HG02763 (cell line): ENCODE data around the gene GCAT.

Source experiments
- ATAC-seq: cut with Tn5 transposase; IDR thresholded peaks from one replicate; pipeline ENCODE4 v1.9.1; 2021; ENCODE audit warnings: mild to moderate bottlenecking, moderate library complexity; ENCODE audit not compliant: unreplicated experiment

The GCAT gene

DNA sequence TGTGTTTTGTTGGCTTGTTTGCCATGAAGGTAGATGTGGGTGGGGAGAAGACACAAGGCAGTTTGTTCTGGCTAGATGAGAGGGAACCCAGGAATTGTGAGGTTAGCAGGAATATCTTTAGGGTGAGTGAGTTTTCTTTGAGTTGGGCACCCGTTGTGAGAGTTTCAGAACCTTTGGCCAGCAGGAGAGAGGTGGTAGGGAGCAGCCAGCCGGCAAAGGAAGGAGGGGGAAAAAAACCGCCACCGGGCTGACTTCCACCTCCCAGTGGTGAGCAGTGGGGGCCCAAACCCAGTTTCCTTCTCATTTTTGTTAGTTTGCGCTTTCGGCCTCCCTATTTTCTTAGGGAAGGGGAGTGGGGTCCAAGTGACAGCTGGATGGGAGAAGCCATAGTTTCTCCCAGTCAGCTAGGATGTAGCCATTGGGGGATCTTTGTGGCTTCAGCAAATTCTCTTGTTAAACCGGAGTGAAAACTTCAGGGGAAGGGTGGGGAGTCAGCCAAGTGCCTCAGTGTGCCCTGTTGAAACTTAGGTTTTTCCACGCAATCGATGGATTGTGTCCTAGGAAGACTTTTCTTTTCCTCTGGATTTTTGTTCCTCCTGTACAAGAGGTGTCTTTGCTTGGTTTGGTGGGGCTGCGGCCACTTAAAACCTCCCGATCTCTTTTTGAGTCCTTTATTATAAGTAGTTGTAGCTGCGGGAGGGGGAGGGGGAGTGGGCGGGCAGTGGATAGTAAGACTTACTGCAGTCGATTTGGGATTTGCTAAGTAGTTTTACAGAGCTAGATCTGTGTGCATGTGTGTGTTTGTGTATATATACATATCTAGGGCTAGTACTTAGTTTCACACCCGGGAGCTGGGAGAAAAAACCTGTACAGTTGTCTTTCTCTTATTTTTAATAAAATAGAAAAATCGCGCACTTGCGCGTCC lies 1.1 kb upstream of the GCAT start:
- ATAC-seq, result no peak

DNA sequence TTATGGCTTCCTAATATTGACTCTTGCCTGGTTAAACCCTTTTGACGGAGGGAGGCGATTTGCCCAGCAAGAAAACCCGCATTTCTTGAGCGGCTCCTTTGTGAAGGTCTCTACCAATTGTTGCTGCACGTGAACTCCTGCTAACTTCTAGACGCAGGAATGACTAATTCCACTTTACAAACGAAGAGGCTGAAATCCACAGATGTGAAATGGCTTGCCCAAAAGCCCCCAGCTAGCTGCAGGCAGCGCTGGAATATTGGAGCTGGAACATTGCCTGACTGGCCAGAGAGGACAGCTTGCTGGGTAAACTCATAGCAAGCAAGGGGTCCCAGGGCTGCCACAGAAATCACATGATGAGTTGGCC lies 542 bp downstream of the GCAT start:
- ATAC-seq, result no peak

DNA sequence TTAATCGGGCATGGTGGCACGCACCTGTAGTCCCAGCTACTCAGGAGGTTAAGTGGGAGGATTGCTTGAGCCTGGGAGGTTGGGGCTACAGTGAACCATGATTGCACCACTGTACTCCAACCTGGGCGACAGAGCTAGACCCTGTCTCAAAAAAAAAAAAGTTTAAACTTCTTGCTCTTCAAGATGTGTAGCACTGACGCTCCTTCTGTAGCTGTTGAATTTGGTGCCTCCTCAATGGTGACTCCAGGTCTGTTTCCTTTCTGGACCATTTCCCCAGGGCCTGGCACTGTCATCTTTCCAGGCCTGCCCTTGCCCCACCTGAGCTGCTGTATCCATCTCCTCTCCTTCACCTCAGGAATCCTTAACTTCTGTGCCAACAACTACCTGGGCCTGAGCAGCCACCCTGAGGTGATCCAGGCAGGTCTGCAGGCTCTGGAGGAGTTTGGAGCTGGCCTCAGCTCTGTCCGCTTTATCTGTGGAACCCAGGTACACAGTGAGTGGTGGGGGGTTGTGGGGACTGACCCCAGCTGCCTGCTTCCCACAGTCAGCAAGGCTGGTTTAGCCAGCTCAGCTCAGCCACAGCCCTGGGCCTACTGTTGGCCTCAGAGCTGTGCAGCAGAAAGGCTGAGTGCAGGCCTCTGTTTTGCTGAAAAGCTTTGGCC lies 2.1 kb downstream of the GCAT start:
- ATAC-seq, result no peak

DNA sequence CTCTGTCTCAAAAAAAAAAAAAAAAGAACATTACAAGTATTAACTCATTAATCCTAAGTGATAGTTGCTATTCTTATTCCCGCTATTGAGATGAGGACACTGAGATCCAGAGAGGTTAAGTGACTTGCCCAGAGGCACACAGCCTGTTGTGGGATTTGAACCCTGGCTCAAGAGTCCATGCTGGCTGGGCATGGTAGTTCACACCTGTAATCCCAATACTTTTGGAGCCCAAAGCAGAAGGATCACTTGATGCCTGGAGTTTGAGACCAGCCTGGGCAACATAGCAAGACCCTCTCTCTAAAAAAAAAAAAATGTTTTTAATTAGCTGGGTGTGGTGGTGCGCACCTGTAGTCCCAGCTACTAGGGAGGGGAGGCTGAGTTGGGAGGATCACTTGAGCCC lies 4.1 kb downstream of the GCAT start:
- ATAC-seq, result no peak

DNA sequence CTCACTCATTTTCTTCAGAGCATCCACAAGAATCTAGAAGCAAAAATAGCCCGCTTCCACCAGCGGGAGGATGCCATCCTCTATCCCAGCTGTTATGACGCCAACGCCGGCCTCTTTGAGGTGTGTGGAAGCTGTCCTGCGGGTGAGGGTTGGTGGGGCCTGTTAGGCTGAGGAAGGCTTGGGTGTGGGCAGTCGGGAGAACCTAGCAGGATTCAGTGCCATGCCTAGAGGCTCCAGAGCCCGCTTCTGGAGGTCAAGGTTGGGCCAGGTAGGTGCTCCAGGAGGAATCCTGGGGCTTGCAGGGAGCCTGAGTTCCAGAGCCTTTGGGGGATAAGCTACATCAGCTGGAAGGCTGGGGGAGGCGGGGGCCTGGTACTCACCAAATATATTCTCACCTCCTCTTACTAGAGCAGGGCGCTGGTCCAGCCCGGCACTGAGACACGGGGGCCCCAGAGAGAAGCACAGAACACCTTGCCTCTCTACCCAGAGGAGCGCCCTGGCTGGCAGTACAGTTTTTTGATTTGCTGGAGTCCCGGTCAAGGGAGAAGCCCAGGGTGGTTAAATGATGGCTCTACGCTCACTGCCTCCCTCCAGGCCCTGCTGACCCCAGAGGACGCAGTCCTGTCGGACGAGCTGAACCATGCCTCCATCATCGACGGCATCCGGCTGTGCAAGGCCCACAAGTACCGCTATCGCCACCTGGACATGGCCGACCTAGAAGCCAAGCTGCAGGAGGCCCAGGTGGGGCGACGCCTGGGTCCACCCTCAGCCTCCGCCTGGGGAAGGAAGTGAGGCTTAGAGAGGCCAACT lies 5.3 kb downstream of the GCAT start:
- ATAC-seq, result no peak

DNA sequence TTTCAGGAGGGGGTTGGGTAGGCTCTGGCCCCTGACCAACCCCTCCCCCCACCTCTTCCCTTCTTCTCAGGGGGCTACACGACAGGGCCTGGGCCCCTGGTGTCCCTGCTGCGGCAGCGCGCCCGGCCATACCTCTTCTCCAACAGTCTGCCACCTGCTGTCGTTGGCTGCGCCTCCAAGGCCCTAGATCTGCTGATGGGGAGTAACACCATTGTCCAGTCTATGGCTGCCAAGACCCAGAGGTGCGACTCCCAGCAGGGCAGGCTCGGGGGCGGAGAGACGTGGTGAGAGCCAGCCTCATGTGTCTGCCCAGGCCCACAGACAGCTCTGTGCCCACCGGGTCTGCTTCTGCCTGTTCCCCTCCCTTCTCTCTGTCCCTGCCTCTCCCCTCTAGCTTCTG lies 7.9 kb downstream of the GCAT start:
- no peak for ATAC-seq

DNA sequence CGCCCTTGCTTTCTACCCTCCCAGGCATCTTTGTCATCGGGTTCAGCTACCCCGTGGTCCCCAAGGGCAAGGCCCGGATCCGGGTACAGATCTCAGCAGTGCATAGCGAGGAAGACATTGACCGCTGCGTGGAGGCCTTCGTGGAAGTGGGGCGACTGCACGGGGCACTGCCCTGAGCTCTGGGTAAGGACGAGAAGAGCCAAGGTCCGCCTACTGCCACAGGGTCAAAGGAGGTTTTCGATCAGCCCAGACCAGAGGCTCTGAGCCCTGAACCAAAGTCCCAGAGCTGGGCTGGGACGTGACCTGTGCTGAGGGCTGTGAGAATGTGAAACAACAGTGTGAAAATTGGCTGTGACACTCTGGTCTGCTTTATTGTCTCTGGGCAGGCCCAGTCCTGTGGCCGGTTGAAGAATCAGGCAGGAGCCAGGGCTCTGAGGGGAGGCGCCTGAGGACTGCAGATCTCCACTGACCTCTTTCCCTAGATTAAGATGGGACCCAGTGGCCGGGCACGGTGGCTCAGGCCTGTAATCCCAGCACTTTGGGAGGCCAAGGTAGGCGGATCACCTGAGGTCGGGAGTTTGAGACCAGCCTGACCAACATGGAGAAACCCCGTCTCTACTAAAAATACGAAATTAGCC lies 8.9 kb downstream of the GCAT start:
- ATAC-seq, result no peak

DNA sequence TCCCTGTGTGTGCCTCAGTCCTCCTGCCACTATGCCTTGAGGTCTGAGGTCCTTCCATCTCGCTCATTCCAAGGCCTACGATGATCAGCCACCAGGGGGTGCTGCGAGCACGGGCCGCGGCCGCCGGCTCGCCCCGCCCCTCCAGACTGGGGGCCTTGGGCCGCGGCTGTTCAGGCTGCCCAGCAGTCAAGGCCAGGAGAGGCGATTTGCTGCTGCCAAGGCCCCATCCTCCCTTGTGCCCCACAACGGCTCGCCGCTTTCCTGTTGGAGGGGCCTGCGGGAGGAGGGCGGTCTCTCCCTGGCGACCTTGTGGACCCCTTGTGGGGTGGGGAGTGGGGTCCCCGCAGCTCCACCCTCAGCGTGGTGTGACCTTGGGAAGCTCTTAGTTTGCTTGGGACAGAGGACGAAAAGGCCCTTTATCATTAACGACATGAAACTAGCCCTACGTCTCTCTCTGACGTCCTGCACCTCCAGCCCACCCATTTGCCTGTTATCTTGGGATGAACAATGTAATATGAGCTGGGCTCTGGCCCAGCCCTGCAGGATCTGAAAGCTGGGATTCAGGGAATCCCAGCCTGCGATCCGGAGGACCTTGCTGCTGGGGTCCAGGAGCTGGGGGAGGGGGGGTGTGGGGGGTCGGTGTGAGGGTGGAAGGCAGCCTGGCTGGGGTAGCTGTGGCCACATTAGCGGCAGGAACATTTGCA lies 10.1 kb downstream of the GCAT start:
- no peak for ATAC-seq

DNA sequence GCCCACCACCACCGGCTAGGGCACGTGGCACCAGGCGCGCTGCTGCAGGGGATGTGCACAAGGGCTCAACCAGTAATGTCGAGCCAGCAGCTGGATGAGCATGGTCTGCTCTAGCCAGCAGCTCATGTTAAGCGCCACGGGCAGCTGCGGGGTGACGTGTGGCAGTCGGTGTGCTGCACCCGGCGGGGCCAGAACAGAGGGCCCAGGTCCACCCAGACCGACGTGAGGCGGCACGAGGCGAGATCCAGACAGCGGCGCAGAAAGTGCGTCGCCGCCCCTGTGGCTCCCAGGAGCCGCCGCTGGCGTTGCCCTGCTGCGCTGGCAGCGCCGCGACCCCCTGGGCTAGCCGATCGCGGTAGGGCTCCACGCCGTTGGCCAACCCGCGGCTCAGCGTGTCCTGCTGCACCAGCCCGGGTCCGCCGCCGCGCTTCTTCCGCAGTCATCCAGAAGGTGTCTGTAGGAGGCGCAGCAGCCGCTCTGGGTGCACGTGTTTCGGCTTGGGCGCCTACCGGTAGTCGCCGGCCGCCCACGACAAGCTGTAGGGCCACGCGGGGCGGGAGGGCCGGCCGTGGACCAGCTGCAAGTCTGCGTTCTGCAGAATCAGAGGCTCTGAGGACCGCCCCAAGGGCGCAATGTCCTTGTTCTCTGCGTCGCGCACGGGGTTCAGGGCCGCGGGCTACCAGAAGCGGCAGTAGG lies 10.8 kb downstream of the GCAT start:
- ATAC-seq, result no peak

DNA sequence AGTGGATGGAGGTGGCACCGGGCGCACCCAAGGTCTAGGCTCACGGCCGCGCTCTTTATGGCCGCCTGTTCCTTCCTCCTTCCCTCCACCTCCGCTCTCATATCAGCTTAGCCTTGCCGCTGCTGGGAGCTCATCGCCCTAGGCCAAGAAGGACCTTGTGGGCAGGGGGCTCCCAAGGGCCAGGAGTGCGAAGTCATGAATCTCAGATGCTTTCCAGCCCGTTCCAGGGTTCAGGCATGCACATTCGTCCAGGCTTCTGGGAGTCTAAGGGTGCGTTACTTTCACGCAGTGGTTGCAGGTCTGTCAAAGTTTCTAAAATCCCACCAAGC lies 11.3 kb downstream of the GCAT start:
- ATAC-seq, result no peak

DNA sequence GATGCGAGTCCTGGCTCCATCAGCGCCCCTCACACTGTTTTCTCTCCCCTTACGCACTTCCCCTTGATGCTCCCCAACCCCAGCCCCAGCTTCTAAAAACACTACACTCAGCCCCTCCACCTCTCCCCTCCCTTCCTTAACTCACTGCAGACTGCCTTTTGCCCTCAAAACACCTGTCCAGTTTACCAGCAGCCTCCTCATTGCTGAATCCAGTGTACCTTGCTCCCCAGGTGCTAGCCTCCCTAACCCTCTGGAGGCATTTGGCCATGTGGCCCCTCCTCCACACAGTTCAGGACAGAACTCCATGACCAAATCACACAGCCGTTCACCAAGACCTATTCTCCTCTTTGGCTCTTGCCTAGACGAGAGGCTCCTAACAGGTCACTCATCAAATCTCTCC lies 12.6 kb downstream of the GCAT start:
- ATAC-seq, result no peak

DNA sequence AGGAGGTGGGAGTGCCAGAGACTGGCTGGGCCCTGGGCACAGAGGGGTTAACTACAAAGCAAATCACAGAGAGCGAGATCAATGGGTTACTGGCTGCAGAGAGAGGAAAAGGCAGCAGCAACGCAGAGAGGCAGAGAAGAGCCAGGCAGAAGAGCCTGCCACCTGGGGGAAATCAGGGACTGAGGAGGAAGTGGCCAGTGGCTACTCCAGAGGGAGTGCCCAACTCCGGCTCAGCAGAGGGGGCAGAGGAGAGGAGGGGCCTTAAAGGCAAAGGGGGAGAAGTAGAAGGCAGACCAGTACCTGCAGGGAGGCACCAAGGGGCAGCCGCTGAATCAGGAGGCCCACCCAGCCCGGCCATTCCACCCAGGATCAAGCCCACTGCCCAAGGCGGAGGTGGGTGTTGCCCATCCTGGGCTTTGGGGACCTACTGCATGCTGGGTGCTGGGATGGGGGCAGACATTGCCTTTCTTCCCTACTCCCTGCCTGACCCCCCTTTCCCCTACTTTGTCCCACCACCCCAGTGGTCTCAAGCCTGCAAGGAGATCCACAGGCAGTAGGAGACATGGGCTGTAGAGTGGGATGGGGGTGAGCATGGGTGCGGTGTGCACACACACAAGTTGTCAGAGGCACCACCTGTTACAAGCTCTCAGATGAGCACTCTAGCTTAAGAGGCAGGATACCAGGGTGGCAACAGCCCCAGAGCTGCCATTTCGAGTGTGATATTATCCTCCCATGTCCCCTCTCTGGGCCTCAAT lies 14.5 kb downstream of the GCAT start:
- ATAC-seq, result no peak

DNA sequence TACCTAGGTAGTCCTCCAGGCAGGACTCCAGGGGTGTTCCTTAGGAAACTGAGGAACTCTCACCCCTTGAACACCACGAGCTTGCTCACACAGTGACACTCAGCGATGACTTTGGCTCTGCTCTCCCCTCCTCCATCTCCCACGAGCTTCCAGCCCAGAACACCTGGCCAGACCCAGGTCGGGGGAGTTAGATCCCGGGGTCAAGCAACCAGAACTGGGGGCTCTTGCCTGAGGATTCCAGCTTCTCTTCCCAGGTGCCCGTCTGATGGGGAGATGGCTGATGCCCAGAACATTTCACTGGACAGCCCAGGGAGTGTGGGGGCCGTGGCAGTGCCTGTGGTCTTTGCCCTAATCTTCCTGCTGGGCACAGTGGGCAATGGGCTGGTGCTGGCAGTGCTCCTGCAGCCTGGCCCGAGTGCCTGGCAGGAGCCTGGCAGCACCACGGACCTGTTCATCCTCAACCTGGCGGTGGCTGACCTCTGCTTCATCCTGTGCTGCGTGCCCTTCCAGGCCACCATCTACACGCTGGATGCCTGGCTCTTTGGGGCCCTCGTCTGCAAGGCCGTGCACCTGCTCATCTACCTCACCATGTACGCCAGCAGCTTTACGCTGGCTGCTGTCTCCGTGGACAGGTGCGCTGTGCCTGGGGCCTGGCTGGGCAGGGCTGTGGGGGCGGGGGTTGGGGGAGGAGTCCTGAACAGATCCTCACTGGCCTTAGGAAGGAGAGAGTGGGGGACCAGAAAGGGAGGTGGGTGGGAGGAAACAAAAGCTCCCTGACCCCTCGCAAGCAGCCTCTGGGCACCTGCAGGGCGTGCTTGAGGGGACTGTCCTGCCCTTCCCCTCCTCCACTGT lies 15.6 kb downstream of the GCAT start, which contains the start of gene GALR3:
Gene GALR3 (plus strand): TSS at position 249 of the 852 bp plus-strand sequence. CDS start 25 bp downstream, at position 274.
- ATAC-seq, result no peak

DNA sequence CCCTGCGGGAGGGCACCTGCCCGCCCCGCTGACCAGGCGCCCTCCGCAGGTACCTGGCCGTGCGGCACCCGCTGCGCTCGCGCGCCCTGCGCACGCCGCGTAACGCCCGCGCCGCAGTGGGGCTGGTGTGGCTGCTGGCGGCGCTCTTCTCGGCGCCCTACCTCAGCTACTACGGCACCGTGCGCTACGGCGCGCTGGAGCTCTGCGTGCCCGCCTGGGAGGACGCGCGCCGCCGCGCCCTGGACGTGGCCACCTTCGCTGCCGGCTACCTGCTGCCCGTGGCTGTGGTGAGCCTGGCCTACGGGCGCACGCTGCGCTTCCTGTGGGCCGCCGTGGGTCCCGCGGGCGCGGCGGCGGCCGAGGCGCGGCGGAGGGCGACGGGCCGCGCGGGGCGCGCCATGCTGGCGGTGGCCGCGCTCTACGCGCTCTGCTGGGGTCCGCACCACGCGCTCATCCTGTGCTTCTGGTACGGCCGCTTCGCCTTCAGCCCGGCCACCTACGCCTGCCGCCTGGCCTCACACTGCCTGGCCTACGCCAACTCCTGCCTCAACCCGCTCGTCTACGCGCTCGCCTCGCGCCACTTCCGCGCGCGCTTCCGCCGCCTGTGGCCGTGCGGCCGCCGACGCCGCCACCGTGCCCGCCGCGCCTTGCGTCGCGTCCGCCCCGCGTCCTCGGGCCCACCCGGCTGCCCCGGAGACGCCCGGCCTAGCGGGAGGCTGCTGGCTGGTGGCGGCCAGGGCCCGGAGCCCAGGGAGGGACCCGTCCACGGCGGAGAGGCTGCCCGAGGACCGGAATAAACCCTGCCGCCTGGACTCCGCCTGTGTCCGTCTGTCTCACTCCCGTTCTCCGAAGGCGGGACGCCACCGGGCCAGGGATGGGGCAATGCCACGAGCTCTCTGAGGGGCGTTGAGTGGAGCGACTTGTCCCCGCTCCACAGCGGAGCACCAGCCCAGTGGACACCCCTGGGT lies 17.2 kb downstream of the GCAT start:
- ATAC-seq, result no peak

DNA sequence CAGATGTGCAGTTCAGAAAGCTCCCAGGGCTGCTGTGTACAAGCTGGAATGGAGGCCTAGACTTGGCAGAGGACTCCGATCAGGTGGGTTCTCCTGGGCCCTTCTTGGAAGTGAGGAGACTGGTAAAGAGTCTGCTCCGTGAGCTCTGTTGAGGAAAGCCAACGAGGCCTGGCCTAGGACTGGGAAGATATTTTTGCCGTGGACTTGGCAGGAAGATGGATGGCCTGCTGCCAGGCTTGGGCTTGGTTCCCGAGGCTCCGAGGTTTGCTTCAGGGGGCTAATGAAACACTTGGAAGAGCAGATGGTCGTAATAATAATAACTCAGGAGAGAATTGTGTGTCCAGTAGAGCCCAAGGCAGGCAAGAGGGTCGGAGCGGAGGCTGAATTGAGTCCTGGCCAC lies 19.3 kb downstream of the GCAT start:
- no peak for ATAC-seq

DNA sequence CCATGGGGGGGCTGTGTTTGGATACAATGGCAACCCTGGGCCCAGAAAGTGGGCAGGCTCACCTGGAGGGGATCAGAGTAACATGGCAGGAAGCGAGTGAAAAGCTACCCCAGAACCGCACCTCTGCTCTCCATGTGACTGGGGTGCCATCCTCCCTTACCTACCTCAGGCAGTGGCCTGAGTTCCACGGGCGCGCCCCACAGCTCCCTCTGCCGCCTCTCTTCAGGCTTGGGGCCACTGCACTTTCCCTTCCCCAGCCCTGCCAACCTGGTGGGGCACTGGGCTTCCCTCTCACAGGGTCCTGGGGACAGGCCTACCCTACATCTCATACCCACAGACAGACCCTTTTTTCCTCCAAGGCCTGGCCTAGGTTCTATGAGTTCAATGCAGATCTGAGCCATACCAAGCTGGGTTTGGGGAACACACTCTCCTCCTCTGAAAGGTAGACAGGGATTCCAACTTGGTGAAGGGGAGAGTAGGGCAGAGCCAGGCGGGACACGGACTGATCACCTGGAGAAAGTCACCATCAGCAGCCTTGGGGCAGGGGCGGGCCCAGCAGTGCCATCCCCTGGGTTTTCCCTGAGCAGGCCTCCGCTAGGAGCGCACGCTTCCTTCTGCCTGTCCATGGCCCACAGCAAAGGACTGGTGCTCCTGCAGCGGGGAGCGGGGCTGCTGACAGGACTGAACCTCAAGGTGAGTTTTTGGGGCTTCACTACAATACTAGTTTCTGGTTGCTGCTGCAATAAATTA lies 22.5 kb downstream of the GCAT start:
- ATAC-seq, result no peak
